ENCODE measurements around the gene BBC3. TPM values are rescaled to one million over a fixed set of nuclear protein-coding genes. Genes with fewer than 3 reads are reported as not detected.
"Not testable (repeated sequence)": the region's sequence is repeated elsewhere in the genome, so short reads cannot be mapped to it uniquely, and the experiment has no call there.

The BBC3 gene
- polyA plus RNA-seq, 2 of the 4 experiments (the other 2 are of a cell fraction): 6.0 to 8.9 TPM

- WGBS (ENCODE audit: missing lambda C conversion rate): 80% methylated on average over 8 of the region's 8 CpGs
- H3K4me1 ChIP-seq: peaks cover 30% of the 10 kb centered on the region
- ChIA-PET CTCF (interaction anchor here (0.6 to 16.0 kb wide), 6 partner anchors 7 to 134 kb away, joined by 3 to 893 read pairs (median 16); no protein-coding TSS in a partner anchor), POLR2A (interaction anchor here (0.9 to 5.8 kb wide), 2 partner anchors 9 to 21 kb away, joined by 3 to 57 read pairs; no protein-coding TSS in a partner anchor)
- FAIRE-seq; ATAC-seq; H3K9me3 ChIP-seq; H3K4me3 ChIP-seq; DNase-seq (ENCODE audit: low read depth in 1 of 2, low spot score in 1 of 2): not testable (repeated sequence)
- peak; percentile 35 to 76; a peak in 3 of 4 replicates for TF ChIP-seq CEBPB (IDR thresholded peaks at IDR 0.05)
- peak overlapping the region; percentile 45 for H3K4me2 ChIP-seq
- peak overlapping the region; percentile 37 to 74; a peak in 5 of 6 replicates for H3K27ac ChIP-seq
These were observed 22.0 kb upstream of the BBC3 start for GRCh38 chr19:47253016-47253415.

- no peak for ATAC-seq
These were observed 16.4 kb upstream of the BBC3 start for GRCh38 chr19:47247308-47247990.

More at GRCh38 chr19:47247308-47247990, 16.4 kb upstream of the BBC3 start:
- DNase-seq (ENCODE audit: low read depth in 1 of 2, low spot score in 1 of 2) (peak; percentile 73 to 88), FAIRE-seq (no peak)
- 34% methylated on average over 25 of the region's 25 CpGs for WGBS (ENCODE audit: missing lambda C conversion rate)
- TF ChIP-seq EHMT2 (IDR thresholded peaks at IDR 0.05; ENCODE audit: low read depth) (no peak), MAFK (IDR thresholded peaks at IDR 0.05; ENCODE audit: partially characterized antibody) (no peak), KDM1A (IDR thresholded peaks at IDR 0.05; ENCODE audit: low read depth) (peak; percentile 85; the same call in 1 of the 2 replicates), CTCF (IDR thresholded peaks at IDR 0.05) (peak; percentile 99), RAD21 (conservative IDR thresholded peaks at IDR 0.05 in 1 of 2, IDR thresholded peaks at IDR 0.05 in 1 of 2) (peak; percentile 69 to 71), POLR2AphosphoS2 (conservative IDR thresholded peaks at IDR 0.05; ENCODE audit: low read length) (no peak), RARB (CRISPR knock-in tag; IDR thresholded peaks at IDR 0.05) (no peak), HES2 (IDR thresholded peaks at IDR 0.05) (no peak), SREBF2 (IDR thresholded peaks at IDR 0.05) (no peak), ELK1 (IDR thresholded peaks at IDR 0.05; ENCODE audit: low read depth, low read length) (no peak), CHD4 (IDR thresholded peaks at IDR 0.05; ENCODE audit: borderline replicate concordance) (peak; percentile 81; the same call in 1 of the 2 replicates), NR3C1 (IDR thresholded peaks at IDR 0.05) (no peak), KDM5A (IDR thresholded peaks at IDR 0.05) (no peak), FOXS1 (CRISPR knock-in tag; IDR thresholded peaks at IDR 0.05) (no peak), RFX5 (IDR thresholded peaks at IDR 0.05) (no peak), BHLHE40 (IDR thresholded peaks at IDR 0.05; ENCODE audit: low read depth, low read length) (no peak), RCOR1 (IDR thresholded peaks at IDR 0.05; ENCODE audit: low read depth, low read length) (no peak), ESRRA (IDR thresholded peaks at IDR 0.05; ENCODE audit: borderline replicate concordance, low read length) (no peak), HOXA7 (CRISPR knock-in tag; IDR thresholded peaks at IDR 0.05) (no peak), FOSL2 (IDR thresholded peaks at IDR 0.05) (no peak), FOSL2 (CRISPR knock-in tag; IDR thresholded peaks at IDR 0.05) (no peak), TFCP2L1 (CRISPR knock-in tag; IDR thresholded peaks at IDR 0.05) (no peak), RNF2 (IDR thresholded peaks at IDR 0.05; ENCODE audit: borderline replicate concordance, low read depth) (no peak), HOXB5 (CRISPR knock-in tag; IDR thresholded peaks at IDR 0.05) (no peak), MAZ (IDR thresholded peaks at IDR 0.05; ENCODE audit: borderline replicate concordance, low read depth, low read length) (no peak), GATA3 (IDR thresholded peaks at IDR 0.05; ENCODE audit: borderline replicate concordance) (no peak), CBX8 (IDR thresholded peaks at IDR 0.05) (no peak), CEBPB (IDR thresholded peaks at IDR 0.05) (no peak), HEYL (CRISPR knock-in tag; IDR thresholded peaks at IDR 0.05) (no peak), MYC (IDR thresholded peaks at IDR 0.05; ENCODE audit: borderline replicate concordance, low read length) (no peak), NFE2L2 (conservative IDR thresholded peaks at IDR 0.05; ENCODE audit: low read length) (no peak), MAX (IDR thresholded peaks at IDR 0.05) (peak; percentile 59), SMC3 (IDR thresholded peaks at IDR 0.05) (peak; percentile 90), EP300 (IDR thresholded peaks at IDR 0.05) (no peak), USF2 (IDR thresholded peaks at IDR 0.05) (no peak)
- Histone ChIP-seq H3K27ac (peak overlapping the region in 1 of 2 experiments; percentile 47; a peak in 3 of 6 replicates), H3K9me3 (no peaks in the 10 kb centered on the region), H3K4me1 (peaks cover 22% of the 10 kb centered on the region), H3K4me2 (peak overlapping the region; percentile 32; the same call in 2 of the 3 replicates), H3K4me3 (no peak overlapping the region)
- POLR2A ChIA-PET: interaction anchor here (0.7 to 2.4 kb wide), 3 partner anchors 9 to 22 kb away, joined by 3 to 14 read pairs (median 5); partner anchors contain the start of gene CCDC9
- CTCF ChIA-PET: interaction anchor here (0.6 to 16.0 kb wide), 44 partner anchors 8 to 462 kb away, joined by 3 to 893 read pairs (median 5); partner anchors contain the start of genes CCDC9, DHX34, INAFM1 and SAE1

All from A549 (cell line).